Kidney (tissue), 14 donors: Measurements from ENCODE around the gene LMNTD2. TPM values are rescaled to one million over a fixed set of nuclear protein-coding genes. Genes with fewer than 3 reads are reported as not detected.

Source experiments
- DNase-seq, 5 donors: peaks; one replicate each; pipeline ENCODE4 v3.0.0-alpha.2; 2013 to 2020
- FAIRE-seq: peaks from 2 replicates; lab custom pipeline; 2012; peaks lifted over from hg19 to GRCh38; lab: Jason Lieb, UNC
- H3K27ac ChIP-seq, 2 donors: one replicate each; pipeline ENCODE4 v1.7.0; 2013; ENCODE audit warnings: low read depth in 2 of 2, low read length in 2 of 2, inconsistent platforms in 1 of 2
- H3K27me3 ChIP-seq: one replicate; pipeline ENCODE4 v1.7.1; 2013; ENCODE audit warnings: low read length, inconsistent platforms; ENCODE audit not compliant: control insufficient read depth, insufficient read depth
- H3K36me3 ChIP-seq, 3 donors: one replicate each; pipeline versions ENCODE4 v1.7.0 to v1.7.1; 2013; ENCODE audit warnings: low read length in 3 of 3, control low read depth in 1 of 3, inconsistent platforms in 1 of 3; ENCODE audit not compliant: insufficient read depth in 3 of 3, control insufficient read depth in 2 of 3
- H3K4me1 ChIP-seq, 3 donors: one replicate each; pipeline versions ENCODE4 v1.7.0 to v1.7.1; 2013; ENCODE audit warnings: low read length in 3 of 3, inconsistent platforms in 1 of 3, low read depth in 1 of 3; ENCODE audit not compliant: control insufficient read depth in 2 of 3, insufficient read depth in 2 of 3
- H3K4me3 ChIP-seq, 3 donors: one replicate each; pipeline versions ENCODE4 v1.7.0 to v1.8.1; 2013; ENCODE audit warnings: low read length in 3 of 3, control low read depth in 1 of 3, inconsistent platforms in 1 of 3
- H3K9ac ChIP-seq, 3 donors: one replicate each; pipeline versions ENCODE4 v1.7.0 to v1.7.1; 2013; ENCODE audit warnings: low read length in 3 of 3, control low read depth in 1 of 3, inconsistent platforms in 1 of 3
- H3K9me3 ChIP-seq, 3 donors: one replicate each; pipeline versions ENCODE4 v1.7.0 to v1.7.1; 2013; ENCODE audit warnings: low read length in 3 of 3, control low read depth in 1 of 3, inconsistent platforms in 1 of 3; ENCODE audit not compliant: control insufficient read depth in 2 of 3, insufficient read depth in 1 of 3
- intact Hi-C: fragments of 100-400 bp; cut with DNase I; formaldehyde crosslinking; loops from one replicate; pipeline ENCODE4 v1.11.1; 2022
- polyA plus RNA-seq: library from polyadenylated mRNA; stranded (reverse); fragments of 350-450 nt; fragmentation: Illumina TruSeq; extraction: RNeasy Lipid Tissue Mini Kit (QIAGEN cat#74804); gene quantifications from one replicate; pipeline ENCODE4 v1.2.3, GENCODE V29; 2014; ENCODE audit warnings: low read depth, low replicate concordance; ENCODE audit not compliant: insufficient read depth
- total RNA-seq: library from RNA; stranded (reverse); fragmentation: NEBNext Ultra II Directional; extraction: Animal tissue kit (Norgen Biotek cat#: 25700); gene quantifications from one replicate; pipeline ENCODE4 v1.2.1, GENCODE V29; 2021
- TF ChIP-seq, protein P1 (sequence below): IDR thresholded peaks from 3 replicates; pipeline ENCODE4 v1.5.1; 2012; ENCODE audit warnings: mild to moderate bottlenecking, moderate library complexity, borderline replicate concordance; ENCODE audit not compliant: insufficient read depth; ENCODE audit errors: extremely low read depth
- donor health status: control.
- donor health status: control.
- donor health status: control.
- donor health status: control.
- donor health status: control.
- donor health status: DM: yes; HTN: yes; CAD: no.
- donor health status: Normal renal cell carcinoma (clear cell type).

Gene LMNTD2
- total and polyA plus RNA-seq, 2 donors from 2014 or later, result 6.2 to 8.0 TPM

GRCh38 chr11:539971-540481 lies 20.5 kb downstream of the LMNTD2 start:
- Histone ChIP-seq H3K4me1 (peaks cover 0 to 14% (median 0%) of the 10 kb centered on the region in 3 donors), H3K27ac (no peak overlapping the region), H3K27me3 (no peaks in the 10 kb centered on the region), H3K4me3 (no peak overlapping the region), H3K9me3 (no peaks in the 10 kb centered on the region), H3K36me3 (no peaks in the 10 kb centered on the region), H3K9ac (no peak overlapping the region)
- no peak for FAIRE-seq
- intact Hi-C loops, result no loop called here
- TF ChIP-seq, protein P1, sequence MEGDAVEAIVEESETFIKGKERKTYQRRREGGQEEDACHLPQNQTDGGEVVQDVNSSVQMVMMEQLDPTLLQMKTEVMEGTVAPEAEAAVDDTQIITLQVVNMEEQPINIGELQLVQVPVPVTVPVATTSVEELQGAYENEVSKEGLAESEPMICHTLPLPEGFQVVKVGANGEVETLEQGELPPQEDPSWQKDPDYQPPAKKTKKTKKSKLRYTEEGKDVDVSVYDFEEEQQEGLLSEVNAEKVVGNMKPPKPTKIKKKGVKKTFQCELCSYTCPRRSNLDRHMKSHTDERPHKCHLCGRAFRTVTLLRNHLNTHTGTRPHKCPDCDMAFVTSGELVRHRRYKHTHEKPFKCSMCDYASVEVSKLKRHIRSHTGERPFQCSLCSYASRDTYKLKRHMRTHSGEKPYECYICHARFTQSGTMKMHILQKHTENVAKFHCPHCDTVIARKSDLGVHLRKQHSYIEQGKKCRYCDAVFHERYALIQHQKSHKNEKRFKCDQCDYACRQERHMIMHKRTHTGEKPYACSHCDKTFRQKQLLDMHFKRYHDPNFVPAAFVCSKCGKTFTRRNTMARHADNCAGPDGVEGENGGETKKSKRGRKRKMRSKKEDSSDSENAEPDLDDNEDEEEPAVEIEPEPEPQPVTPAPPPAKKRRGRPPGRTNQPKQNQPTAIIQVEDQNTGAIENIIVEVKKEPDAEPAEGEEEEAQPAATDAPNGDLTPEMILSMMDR, result no peak
- DNase-seq, result peak in 1 of 5 donors; percentile 56

DNA sequence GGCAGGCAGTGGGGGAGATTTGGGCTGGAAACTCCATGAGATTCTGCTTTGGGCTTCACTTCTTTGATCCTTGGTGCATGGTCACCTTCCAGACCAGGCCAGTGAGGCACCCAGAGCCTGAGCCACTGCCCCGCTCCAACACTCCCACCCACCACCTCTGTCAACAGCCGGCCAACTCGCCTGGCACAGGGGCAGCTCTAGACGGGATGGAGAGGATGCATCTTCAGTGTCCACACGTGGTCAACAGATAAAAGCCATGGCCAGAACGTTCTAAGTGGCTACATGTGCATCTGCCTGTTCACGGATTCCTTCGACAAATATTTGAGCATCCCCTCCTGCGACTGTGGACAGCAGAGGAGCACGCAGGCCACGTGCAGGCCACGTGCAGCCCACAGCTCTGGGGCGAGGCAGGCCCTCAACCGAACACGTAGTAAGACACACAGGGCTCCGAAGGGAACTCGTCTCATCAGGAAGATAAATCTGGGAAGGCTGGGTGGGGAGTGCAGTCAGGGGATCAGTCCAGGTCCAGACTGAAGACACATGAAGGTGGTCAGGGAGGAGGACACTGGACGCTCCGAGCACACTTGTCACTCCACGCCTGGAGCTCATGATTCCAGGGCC lies 22.0 kb downstream of the LMNTD2 start:
- Histone ChIP-seq H3K27me3 (no peaks in the 10 kb centered on the region), H3K27ac (no peak overlapping the region), H3K9ac (no peak overlapping the region), H3K9me3 (no peaks in the 10 kb centered on the region), H3K4me3 (no peak overlapping the region), H3K4me1 (peaks cover 0 to 23% (median 4%) of the 10 kb centered on the region in 3 donors), H3K36me3 (no peaks in the 10 kb centered on the region)
- no peak for FAIRE-seq
- TF ChIP-seq, protein P1, result no peak
- intact Hi-C loops, result no loop called here
- DNase-seq, result peak in 1 of 5 donors; percentile 45

DNA sequence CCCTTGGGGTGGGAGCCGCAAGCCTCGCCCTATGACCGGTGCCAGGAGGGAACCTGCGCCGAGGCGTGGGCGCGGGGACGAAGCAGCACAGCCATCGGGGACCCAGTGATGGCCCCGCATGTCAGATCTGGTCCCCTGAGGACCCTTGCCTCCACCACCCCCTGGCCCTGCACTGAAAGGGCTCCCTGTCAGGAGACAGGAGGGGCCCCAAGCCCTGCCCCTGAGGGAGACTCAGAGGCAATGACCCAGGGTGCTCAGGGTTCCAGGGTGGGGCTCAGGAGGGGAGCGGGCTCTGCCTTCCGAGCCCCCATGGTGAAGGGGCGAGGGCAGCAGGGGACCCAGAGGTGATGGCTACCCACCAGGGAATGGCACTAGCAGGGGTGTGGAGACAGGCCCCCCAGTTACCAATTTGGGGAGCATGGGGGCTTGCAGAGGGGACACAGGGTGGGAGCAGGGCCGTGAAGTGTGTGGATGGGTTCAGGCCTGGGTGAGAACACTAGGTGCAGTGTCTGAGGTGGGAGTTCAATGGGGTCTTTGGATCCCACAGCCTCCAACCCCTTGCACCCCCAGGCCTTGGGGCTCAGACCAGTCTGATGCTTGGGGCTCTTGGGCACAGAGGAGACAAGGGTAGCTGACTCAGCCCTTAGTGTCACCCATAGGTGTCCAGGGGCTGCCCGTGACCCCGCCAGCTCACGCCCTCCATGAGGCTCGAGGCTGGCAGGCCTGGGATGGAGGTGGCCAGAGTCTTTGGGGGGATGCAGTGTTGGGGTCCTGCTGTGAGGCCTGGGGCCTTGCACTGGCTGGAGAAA lies 22.7 kb downstream of the LMNTD2 start:
- Histone ChIP-seq H3K27ac (no peak overlapping the region), H3K36me3 (no peaks in the 10 kb centered on the region), H3K4me3 (peak overlapping the region in 2 of 3 donors; percentile 2 to 40), H3K27me3 (no peaks in the 10 kb centered on the region), H3K9ac (no peak overlapping the region), H3K9me3 (no peaks in the 10 kb centered on the region), H3K4me1 (peaks cover 0 to 23% (median 4%) of the 10 kb centered on the region in 3 donors)
- intact Hi-C loops, result no loop called here
- peak in 3 of 5 donors; percentile 7 to 70 (median 55) for DNase-seq
- TF ChIP-seq, protein P1, result no peak
- no peak for FAIRE-seq
